GM18526 (cell line): ENCODE measurements around the gene SCARB1.

ENCODE experiments used
- POLR2A ChIP-seq: IDR thresholded peaks from 3 replicates; pipeline ENCODE4 v1.6.1; 2011; ENCODE audit not compliant: insufficient read length; ENCODE audit errors: extremely low read depth

SCARB1 gene, protein sequence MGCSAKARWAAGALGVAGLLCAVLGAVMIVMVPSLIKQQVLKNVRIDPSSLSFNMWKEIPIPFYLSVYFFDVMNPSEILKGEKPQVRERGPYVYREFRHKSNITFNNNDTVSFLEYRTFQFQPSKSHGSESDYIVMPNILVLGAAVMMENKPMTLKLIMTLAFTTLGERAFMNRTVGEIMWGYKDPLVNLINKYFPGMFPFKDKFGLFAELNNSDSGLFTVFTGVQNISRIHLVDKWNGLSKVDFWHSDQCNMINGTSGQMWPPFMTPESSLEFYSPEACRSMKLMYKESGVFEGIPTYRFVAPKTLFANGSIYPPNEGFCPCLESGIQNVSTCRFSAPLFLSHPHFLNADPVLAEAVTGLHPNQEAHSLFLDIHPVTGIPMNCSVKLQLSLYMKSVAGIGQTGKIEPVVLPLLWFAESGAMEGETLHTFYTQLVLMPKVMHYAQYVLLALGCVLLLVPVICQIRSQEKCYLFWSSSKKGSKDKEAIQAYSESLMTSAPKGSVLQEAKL

DNA sequence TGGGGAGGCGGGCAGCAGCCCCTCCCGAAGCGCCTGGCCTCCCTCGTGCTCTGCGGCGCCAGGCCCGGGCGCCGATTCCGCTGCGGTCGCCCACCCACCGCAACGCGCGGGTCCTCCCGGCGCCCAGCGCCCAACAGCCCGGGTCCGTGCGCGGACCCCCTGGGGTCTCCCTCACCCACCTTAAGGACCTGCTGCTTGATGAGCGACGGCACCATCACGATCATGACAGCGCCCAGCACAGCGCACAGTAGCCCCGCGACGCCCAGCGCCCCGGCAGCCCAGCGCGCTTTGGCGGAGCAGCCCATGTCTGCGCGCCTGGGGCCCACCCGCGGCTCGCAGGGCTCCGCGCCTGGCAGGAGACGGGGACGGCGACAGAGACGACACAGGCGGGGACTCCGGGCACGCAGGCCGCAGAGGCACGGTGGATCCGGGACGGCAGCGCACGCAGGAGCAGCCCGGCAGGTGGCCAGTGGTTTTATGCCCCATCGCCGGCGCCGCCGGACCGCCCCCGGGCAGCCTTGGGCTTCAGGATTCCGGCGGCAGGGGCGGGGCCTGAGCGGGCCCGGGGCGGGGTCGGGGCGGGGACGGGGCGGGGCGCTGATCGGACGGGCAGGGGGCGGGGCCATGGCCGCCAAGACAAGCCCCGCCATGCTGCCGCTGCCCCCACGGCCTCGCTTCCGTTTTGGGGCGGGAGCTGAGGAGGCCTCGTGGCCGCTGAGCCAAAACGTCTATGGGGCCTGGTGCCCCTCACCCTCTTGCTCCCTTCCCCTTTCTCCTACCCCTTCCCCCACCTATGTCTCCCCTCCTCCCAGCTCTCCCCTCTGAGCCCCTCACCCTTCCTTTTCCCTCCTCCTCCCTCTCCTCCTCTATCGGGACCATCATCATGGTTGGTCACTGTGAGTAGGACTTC is at the start of gene SCARB1:
SCARB1 (minus strand) TSS at position 449 of the 910 bp plus-strand sequence; CDS start at position 305, 144 bp downstream.
- TF ChIP-seq POLR2A, result peak; percentile 93

DNA sequence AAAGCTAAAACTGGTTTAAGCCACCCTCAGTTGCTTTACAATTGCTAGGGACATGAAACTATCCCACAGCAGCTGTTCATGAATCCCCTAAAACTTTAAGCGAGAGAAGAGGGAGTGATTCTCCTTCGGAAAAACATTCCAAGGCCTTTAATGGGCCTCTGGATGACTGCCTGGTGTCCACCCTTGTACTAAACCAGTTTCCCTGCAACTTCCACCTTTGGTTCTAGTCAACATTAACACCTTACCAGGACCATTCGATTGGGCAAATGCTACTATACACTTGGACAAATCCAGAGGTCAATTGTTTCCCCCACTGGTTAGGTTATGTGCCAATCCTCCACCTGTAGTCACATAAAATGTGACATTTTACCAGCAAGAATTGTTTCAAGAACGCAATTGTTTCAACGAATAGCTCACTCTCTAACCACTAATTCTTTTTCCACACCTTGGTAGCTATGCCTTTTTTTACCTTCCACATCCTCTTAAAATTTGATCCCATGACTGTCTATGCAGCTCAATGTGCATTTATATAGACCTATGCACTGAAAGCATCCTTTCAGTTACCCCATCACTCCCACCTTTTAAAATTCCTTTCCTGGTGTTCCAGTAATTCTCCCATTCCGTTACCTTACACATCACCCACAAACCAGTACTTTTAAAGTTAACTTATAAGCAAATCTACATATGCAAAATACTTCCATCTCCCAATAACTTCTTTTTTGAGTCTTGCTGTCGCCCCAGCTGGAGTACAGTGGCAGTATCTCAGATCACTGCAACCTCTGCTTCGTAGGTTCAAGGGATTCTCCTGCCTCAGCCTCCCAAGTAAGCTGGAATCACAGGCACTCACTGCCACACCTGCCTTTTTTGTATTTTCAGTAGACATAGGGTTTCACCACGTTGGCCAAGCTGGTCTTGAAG is 47.2 kb upstream of the SCARB1 start:
- peak; percentile 5 for TF ChIP-seq POLR2A

DNA sequence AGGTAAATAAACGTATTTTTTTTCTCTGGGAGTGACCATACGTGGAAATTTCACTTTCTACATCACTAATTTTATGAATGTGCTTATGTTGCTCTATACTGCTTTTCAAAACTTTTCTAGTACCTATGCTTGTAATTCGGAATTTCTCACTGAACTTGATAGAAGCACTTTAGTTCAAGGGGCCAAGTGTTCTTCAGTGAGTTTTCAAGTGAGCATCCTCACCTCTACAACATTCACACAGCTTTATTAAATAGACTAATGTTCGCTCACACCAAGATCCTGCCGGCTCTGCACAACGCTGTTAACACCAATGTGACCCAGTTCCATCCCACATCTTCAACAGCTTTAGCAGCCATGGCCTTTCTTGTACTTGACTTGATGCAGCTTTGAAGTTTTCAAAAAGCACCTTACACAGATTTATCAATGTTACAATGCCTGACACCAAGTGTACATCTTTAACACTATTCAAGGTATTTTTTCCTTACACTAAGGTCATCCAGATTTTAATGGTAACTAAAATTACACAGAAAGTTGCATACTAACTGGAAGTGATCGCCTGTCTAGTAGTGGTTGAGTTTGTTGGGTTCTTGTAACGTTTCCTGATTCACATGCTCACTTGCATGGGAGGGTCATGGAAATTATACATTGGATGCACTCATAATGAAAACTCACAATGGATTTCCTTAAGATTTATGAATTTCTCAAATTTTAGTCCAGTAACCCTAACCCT is 46.3 kb upstream of the SCARB1 start:
- no peak for TF ChIP-seq POLR2A

DNA sequence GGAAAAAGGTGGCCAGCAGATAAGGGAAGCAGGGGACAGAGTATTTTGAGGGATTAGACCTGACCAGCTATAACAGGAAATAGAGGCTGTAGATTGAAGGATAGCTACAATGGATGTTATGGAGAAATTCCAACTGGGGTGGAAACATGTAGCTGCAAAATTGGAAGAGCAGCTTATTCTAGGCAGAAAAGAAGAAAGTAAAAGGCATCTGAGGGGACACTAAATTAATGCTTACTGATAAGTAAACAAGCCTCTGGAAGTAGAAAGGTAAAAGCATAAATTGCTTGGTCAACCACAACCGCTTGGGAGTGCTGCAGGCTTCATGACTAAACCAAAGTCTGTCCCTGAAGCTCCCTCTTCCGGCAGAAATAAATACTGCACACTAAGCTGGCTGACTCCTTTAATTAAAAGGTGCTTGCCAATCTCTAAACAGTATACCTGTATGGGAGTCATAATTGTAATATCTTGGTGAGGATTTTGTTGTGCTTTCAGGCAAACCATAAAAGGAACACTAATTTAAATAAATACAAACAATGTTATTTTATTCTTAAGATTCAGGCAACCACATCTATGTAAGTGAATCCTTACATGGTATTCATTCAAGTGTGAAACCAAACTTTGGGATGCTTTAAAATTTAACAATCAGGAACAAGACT is 43.1 kb upstream of the SCARB1 start:
- TF ChIP-seq POLR2A, result no peak

DNA sequence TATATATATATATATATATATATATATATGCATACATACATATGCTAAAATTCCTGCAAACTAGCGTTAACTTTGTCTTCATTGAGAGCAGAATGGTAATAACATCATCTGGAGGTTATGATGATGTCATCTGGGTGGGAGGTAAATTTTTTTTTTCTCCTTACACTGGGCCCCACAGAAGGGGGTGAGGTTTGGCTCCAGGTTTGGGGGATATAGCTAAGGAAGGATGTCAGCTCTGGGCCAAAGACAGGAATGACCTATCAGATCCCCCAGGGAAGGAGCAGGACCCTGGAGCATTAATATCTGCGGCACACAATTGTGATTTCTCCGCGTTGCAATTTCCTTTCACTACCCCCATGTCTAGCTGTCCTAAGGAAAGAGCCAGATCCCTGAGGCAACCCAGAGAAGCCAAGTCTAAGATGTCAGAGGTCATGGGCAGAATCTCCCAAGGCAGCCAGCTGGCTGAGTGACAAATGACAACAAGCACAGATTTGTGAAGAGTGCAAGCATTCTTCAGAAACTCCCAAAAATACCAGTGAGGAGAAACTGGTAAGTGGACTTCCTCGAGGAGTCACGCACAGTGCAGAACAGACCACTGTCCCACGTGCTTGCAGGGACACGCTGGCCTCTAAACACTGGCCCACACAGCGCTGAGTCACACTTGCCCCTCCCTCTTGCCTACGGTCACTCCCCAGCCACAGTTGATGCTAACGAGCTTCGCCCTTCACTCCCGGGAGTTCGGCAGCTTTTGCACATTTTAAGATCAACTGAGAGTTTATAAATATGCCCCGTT is 40.8 kb upstream of the SCARB1 start:
- no peak for TF ChIP-seq POLR2A

DNA sequence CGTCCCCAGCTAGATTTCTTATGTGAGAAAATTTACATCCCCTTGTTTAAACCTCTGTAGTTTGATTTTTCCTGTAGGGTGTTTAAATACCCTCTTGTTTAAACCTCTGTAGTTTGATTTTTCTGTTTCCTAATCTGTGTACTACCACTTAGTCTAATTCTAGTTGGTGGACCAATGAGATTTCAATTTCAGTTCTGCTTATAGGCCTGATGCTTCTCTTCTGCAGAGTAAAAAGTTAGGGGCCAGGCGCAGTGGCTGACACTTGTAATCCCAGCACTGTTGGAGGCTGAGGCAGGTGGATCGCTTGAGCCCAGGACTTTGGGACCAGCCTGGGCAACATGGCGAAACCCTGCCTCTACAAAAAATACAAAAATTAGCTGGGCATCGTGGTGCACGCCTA is 39.3 kb upstream of the SCARB1 start:
- TF ChIP-seq POLR2A, result no peak

DNA sequence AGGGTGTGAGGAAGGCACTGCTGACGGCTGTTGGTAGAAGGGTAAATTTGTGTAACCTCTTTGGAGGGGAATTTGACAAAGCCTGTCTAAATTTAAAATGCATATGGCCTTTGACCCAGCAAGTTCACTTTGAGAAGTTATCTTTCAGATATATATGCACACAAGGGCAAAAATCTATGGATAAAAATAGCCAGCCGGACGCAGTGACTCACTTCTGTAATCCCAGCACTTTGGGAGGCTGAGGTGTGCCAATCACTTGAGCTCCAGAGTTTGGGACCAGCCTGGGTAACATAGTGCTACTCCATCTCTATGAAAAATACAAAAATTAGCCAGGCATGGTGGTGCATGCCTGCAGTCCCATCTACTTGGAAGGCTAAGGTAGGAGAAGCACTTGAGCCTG is 37.3 kb upstream of the SCARB1 start:
- TF ChIP-seq POLR2A, result no peak

DNA sequence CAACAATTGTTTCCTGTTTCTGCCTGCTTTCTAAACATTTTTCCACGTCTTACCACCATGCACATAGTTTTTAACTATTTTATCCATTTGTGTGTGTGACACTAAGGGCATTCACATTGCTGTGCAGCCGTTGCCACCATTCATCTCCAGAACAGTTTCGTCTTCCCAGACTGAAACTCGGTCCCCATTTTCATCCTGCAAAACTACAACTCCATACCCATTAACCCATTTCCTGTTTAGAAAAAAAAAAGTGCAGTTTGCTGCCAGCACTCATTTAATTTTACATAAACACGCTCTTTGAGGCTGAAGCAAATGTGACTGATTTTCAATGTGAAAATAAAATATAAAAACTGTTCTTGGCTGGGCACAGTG is 35.2 kb upstream of the SCARB1 start:
- TF ChIP-seq POLR2A, result no peak

DNA sequence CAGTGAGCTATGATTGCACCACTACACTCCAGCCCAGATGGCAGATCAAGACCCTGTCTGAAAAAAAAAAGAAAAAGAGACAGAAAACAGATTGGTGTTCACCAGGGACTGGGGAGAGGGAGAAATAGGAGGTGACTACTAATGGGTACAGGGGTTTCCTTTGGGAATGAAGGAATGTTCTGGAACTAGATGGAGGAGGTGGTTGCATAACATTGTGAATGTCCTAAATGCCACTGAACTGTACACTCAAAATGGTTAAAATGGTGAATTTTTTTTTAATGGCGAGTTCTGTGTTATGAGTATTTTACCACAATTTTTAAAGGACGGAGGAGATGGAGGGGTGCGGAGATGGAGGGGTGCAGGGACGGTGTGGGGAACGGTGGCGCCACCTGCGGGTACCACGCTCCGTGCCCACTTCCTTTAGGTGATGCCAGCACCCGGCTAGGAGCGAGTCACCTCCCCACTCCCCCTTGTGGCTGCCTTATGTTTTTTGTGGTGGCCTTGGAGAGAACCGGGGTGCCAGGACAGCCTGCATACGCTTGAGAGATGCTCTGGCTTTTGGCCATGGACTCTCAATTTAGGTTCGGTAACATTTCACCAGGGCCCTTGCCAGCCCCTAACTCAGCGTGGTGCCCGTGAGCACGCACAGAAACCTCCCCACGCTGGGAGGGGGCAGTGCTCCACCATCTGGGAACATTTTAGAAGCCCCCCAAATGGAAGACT is 34.7 kb upstream of the SCARB1 start:
- no peak for TF ChIP-seq POLR2A

DNA sequence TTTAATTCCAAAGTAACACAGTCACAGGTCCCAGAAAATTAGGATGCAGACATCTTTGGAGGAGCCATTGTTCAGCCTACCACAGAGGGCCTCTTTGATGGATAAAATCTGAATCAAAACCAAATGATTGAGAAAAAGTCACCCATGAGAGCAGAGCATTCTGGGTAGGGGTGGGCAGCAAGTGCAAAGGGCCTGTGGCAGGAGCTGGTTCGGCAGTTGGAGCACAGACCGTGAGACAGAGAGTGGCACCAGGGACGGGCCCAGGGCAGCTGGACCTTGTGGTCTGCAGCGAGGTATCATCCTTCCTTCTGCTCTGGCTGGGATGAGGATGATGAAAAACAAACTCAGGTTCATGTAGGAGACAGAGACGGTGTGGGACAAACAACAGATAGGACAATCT is 32.8 kb upstream of the SCARB1 start:
- no peak for TF ChIP-seq POLR2A

DNA sequence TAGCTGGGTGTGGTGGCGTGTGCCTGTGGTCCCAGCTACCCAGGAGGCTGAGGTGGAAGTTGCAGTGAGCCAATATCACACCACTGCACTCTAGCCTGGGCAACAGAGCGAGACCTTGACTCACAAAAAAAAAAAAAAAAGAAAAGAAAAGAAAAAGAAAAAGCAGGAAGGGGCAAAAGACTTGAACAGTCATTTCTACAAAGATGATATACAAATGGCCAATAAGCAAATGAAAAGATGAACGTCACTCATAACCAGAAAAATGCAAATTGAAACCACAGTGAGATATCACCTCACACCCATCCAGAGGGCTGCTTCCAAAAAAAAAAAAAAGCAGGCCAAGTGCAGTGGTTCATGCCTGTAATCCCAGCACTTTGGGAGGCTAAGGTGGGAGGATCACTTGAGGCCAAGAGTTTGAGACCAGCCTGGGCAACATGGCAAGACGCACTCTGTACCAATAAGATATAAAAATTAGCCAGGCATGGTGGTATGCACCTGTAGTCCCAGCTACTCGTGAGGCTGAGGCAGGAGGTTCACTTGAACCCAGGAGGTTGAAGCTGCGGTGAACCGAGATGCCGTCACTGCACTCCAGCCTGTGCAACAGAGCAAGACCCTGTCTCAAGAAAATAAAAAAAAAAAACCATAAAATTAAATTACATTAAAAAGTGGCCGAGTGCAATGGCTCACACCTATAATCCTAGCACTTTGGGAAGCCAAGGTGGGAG is 30.3 kb upstream of the SCARB1 start:
- TF ChIP-seq POLR2A, result no peak

DNA sequence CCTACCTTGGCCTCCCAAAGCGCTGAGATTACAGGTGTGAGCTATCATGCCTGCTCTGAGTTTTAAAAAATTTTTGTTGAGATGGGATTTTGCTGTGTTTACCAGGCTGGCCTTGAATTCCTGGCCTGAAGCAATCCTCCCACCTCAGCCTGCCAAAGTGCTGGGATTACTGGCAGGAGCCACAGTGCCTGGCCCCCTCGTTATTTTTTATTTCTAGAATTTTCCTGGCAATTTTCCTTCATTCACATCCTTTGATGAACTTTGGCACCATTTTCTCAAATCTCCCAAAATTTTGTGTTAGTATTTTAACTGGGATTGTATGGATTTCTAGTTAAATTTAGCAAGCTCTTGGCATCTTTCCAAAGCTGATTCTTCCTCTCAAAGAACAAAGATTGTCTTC is 24.6 kb upstream of the SCARB1 start:
- TF ChIP-seq POLR2A, result no peak
